ENCODE results near the gene SUPT20H. TPM values are rescaled to one million over a fixed set of nuclear protein-coding genes. Genes with fewer than 3 reads are reported as not detected.
A peak's percentile ranks its signal among the peaks of the same experiment; 100 is the strongest.

SUPT20H gene
- total and polyA plus RNA-seq, 2 donors (not counting 3 experiments of a cell fraction or from before 2014, with no cell fraction given) = 47.2 to 70.7 TPM

GRCh38 chr13:36965767-36966166, 93.7 kb downstream of the SUPT20H start:
- H3K9me1 ChIP-seq (replicated peaks; ENCODE audit: control insufficient read depth, extremely low read depth, insufficient read depth, low read length) = no peaks in the 10 kb centered on the region
- H3K27me3 ChIP-seq (ENCODE audit: control insufficient read depth in 2 of 2, insufficient read depth in 2 of 2, low read length in 2 of 2) = no peaks in the 10 kb centered on the region
- peaks cover 33% of the 10 kb centered on the region for H3K4me1 ChIP-seq (ENCODE audit: control insufficient read depth, extremely low read depth, insufficient read depth, low read length)
- H3K9me3 ChIP-seq (replicated peaks; ENCODE audit: control insufficient read depth, insufficient read depth, low read length) = no peaks in the 10 kb centered on the region
- POLR2A ChIA-PET = interaction anchor here (0.6 kb wide), 1 partner anchor 18 kb away, joined by 3 read pairs; no protein-coding TSS in a partner anchor
- TF ChIP-seq EZH2 (IDR thresholded peaks at IDR 0.05; ENCODE audit: borderline replicate concordance, low read depth, low read length, severe bottlenecking) (no peak), MAX (IDR thresholded peaks at IDR 0.05; ENCODE audit: insufficient read depth, insufficient read length) (no peak), POLR2AphosphoS5 (IDR thresholded peaks at IDR 0.05; ENCODE audit: insufficient read depth, low read depth, low read length) (peak; percentile 89), JUN (IDR thresholded peaks at IDR 0.05; ENCODE audit: borderline replicate concordance, insufficient read depth, insufficient read length, low read depth) (peak; percentile 96), FOS (IDR thresholded peaks at IDR 0.05; ENCODE audit: borderline replicate concordance, insufficient read depth, low read length) (peak; percentile 96), POLR2A (IDR thresholded peaks at IDR 0.05; ENCODE audit: low read depth, low read length) (no peak), MYC (IDR thresholded peaks at IDR 0.05; ENCODE audit: low read depth, low read length) (no peak), GATA2 (IDR thresholded peaks at IDR 0.05; ENCODE audit: insufficient read depth, insufficient read length, low read depth, low read length) (peak; percentile 10)
- TF ChIP-seq, protein P1, sequence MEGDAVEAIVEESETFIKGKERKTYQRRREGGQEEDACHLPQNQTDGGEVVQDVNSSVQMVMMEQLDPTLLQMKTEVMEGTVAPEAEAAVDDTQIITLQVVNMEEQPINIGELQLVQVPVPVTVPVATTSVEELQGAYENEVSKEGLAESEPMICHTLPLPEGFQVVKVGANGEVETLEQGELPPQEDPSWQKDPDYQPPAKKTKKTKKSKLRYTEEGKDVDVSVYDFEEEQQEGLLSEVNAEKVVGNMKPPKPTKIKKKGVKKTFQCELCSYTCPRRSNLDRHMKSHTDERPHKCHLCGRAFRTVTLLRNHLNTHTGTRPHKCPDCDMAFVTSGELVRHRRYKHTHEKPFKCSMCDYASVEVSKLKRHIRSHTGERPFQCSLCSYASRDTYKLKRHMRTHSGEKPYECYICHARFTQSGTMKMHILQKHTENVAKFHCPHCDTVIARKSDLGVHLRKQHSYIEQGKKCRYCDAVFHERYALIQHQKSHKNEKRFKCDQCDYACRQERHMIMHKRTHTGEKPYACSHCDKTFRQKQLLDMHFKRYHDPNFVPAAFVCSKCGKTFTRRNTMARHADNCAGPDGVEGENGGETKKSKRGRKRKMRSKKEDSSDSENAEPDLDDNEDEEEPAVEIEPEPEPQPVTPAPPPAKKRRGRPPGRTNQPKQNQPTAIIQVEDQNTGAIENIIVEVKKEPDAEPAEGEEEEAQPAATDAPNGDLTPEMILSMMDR (IDR thresholded peaks at IDR 0.05; ENCODE audit: extremely low read depth in 1 of 2, insufficient read depth in 1 of 2, low read depth in 1 of 2, low read length in 2 of 2) = no peak
- dilution Hi-C loops (cut with MboI; ENCODE audit: extremely low pct_ligation_motif_present, low sequenced_read_pairs) = no loop called here
- DNase-seq (ENCODE audit: low read depth, low spot score) (peak; percentile 95), FAIRE-seq (peak; percentile 98)
- no TSS peak for BruUV-seq (replicated peaks)
- H4K20me1 ChIP-seq (replicated peaks; ENCODE audit: control insufficient read depth, extremely low read depth, insufficient read depth, low read length) = no peaks in the 10 kb centered on the region
- peaks cover 2% of the 10 kb centered on the region for H3K79me2 ChIP-seq (ENCODE audit: control insufficient read depth, insufficient read depth, low read length)
- H3K4me3 ChIP-seq (replicated peaks in 1 of 3; ENCODE audit: insufficient read depth in 1 of 3, low read depth in 1 of 3, low read length in 3 of 3) = no peak overlapping the region
- peak overlapping the region; percentile 74 for H3K4me2 ChIP-seq (ENCODE audit: insufficient read depth, low read length)
- no peak overlapping the region for H2AFZ ChIP-seq (ENCODE audit: low read depth, low read length)
- peaks cover 8 to 12% of the 10 kb centered on the region in 2 experiments for H3K36me3 ChIP-seq (ENCODE audit: control insufficient read depth in 2 of 2, extremely low read depth in 1 of 2, insufficient read depth in 2 of 2, low read length in 2 of 2)
- H3K9ac ChIP-seq (replicated peaks; ENCODE audit: extremely low read depth, insufficient read depth, low read length) = peak overlapping the region; percentile 25
- intact Hi-C loops (cut with micrococcal nuclease) = loop anchor here (1.0 kb wide), 1 partner anchor 47 kb away; no protein-coding TSS in a partner anchor
- peak overlapping the region; percentile 93 for H3K27ac ChIP-seq (ENCODE audit: insufficient read depth, low read depth, low read length)
- CTCF ChIA-PET = interaction anchor here (1.2 to 6.1 kb wide), 8 partner anchors 11 to 117 kb away, joined by 3 to 60 read pairs (median 6); no protein-coding TSS in a partner anchor
